GM19240 (cell line): ENCODE measurements around the gene NHLRC4.
"Not testable (repeated sequence)": the region's sequence is repeated elsewhere in the genome, so short reads cannot be mapped to it uniquely, and the experiment has no call there.

Source experiments
- DNase-seq: peaks from one replicate; pipeline ENCODE4 v3.0.0; 2011; ENCODE audit warnings: low spot score; ENCODE audit not compliant: insufficient read length

Gene NHLRC4

GRCh38 chr16:596736-597060 is 29.9 kb downstream of the NHLRC4 start:
- DNase-seq = no peak

DNA sequence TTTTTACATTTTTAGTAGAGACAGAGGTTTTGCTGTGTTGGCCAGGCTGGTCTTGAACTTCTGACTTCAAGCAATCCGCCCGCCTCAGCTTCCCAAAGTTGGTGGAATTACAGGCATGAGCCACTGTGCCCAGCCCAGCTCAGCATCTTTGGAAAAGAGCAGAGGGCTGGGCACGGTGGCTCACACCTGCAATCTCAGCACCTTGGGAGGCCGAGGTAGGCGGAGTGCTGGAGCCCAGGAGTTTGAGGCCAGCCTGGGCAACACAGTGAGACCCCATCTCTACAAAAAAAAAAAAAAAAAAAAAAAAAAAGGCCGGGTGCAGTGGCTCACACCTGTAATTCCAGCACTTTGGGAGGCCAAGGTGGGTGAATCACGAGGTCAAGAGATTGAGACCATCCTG is 30.9 kb downstream of the NHLRC4 start:
- DNase-seq = not testable (repeated sequence)

- no peak for DNase-seq
Observed at GRCh38 chr16:598823-599739, 32.3 kb downstream of the NHLRC4 start.

GRCh38 chr16:600781-601180 is 34.0 kb downstream of the NHLRC4 start:
- DNase-seq = no peak

GRCh38 chr16:603933-604332 is 37.1 kb downstream of the NHLRC4 start:
- no peak for DNase-seq

DNA sequence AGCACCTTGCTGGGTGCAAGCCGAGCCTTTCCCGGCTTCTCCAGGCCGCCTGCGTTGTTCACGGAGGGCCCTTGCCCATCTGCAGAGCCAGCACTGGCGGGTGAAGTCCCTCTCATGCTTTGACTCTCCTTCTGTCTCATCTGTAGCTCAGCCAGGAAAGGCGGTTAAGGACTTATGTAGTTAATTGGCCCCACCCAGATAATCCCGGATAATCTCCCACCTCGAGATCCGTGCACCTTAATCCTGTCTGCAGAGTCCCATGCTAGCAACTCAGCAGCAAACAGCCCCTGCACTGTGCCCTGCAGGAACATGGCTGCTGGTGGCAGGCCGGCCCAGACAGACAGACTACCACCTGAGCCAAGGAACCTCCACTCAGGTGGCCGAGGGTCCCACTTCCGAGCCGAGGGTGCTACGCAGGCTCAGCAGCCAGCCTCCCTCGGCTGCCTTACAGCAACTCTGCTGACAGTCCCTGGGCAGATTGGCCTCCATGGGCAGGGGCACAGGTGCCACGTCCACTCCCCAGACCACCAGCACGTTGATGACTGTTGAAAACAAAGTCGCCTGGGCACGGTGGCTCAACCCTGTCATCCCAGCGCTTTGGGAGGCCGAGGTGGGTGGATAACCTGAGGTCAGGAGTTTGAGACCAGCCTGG is 40.0 kb downstream of the NHLRC4 start:
- DNase-seq = no peak

DNA sequence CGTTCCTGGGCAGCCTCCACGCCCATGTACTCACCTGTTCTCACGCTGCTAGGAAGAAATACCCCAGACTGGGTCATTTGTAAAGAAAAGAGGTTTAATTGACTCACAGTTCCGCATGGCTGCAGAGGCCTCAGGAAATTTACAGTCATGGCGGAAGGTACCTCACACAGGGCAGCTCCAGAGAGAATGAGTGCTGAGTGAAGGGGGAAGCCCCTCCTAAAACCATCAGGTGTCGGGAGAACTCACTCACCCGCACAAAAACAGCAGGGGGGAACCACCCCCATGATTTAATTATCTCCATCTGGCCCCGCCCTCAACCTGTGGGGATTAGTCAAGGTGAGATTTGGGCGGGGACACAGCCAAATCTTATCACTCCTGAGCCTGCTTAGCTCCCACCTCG is 41.2 kb downstream of the NHLRC4 start:
- DNase-seq = no peak

GRCh38 chr16:609316-609715 is 42.5 kb downstream of the NHLRC4 start:
- no peak for DNase-seq

DNA sequence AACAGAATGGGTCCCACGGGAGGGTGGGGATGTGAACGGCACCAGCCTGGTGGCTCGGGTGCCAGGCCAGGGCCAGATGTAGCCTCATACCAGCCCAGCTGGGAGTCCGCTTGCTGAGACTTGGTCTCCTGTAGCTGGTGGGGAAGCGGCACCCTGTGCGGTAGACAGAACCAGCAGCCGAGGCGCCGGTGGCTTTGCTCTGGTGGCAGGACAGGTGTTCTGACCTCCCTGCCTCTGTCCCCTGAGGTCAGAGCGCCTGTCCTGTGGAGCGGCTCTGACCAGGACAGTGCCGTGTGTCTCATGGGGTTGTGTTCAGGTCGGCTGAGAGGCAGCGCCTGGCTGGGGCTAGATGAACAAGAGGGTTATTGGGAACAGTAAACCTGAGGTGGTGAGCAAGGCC is 43.2 kb downstream of the NHLRC4 start:
- DNase-seq = no peak

- DNase-seq = no peak
Observed at GRCh38 chr16:610513-611381, 43.9 kb downstream of the NHLRC4 start.

DNA sequence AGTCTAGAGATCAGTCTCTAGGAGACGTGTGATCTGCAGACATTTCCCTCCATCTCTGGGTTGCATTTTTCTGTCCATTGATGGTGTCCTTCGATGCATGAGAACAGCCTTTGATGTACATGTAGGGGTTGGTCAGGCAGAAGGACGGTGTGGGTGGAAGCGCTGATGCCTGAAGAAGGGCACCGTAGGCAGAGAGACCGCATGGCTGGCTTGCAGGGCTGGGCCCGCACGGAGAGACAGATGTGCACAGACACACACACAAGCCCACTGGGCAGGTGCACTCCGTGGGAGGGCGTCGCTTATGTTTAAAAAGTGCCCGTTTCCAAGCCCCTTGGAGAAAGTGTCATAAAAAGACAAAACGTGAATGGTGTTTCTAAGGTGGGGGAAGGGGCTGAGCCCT is 48.3 kb downstream of the NHLRC4 start:
- no peak for DNase-seq

- DNase-seq = no peak
Observed at GRCh38 chr16:616733-617586, 50.2 kb downstream of the NHLRC4 start.

DNA sequence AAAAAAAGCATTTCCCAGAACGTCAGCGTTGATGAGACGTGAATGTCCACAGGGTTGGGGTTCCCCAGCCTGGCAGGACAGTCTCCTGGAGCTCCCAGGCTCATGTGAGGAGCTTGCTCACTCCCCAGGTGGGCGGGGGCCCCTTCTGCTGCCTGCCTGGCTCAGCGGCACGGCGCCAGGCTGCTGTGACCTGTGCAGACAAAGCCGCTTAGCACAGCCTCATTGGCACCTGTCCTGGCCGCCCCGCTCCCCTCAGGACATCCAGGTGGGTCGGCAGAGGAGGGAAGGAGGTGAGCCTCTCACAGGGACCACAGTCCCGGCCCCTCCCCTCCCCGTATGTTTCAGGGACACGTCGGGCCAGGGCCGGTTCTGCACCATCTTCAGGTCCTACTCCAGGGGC is 51.0 kb downstream of the NHLRC4 start:
- DNase-seq = no peak
